Activated CD4-positive, alpha-beta T cell treated with anti-CD3 and anti-CD28 coated beads for 48 hours (primary cell): Measurements from ENCODE around the gene ADCY5.

Source experiments
- DNase-seq: peaks from one replicate; pipeline ENCODE4 v3.0.0-alpha.2; 2020

Gene ADCY5

GRCh38 chr3:123405021-123405420 is 43.9 kb downstream of the ADCY5 start:
- no peak for DNase-seq

GRCh38 chr3:123404391-123404790 is 44.5 kb downstream of the ADCY5 start:
- DNase-seq, result no peak

- DNase-seq, result no peak
Observed at GRCh38 chr3:123401836-123402530, 46.9 kb downstream of the ADCY5 start.

- DNase-seq, result no peak
Observed at GRCh38 chr3:123400169-123400568, 48.7 kb downstream of the ADCY5 start.

- DNase-seq, result no peak
Observed at GRCh38 chr3:123399653-123400052, 49.2 kb downstream of the ADCY5 start.

GRCh38 chr3:123397921-123398785 is 50.7 kb downstream of the ADCY5 start:
- DNase-seq, result no peak

GRCh38 chr3:123397050-123397590 is 51.8 kb downstream of the ADCY5 start:
- DNase-seq, result no peak

- DNase-seq, result no peak
Observed at GRCh38 chr3:123396171-123397049, 52.5 kb downstream of the ADCY5 start.

- DNase-seq, result no peak
Observed at GRCh38 chr3:123395235-123395634, 53.7 kb downstream of the ADCY5 start.

- DNase-seq, result no peak
Observed at GRCh38 chr3:123394391-123395020, 54.4 kb downstream of the ADCY5 start.

GRCh38 chr3:123392871-123393620 is 55.8 kb downstream of the ADCY5 start:
- DNase-seq, result no peak

- DNase-seq, result no peak
Observed at GRCh38 chr3:123392368-123392767, 56.5 kb downstream of the ADCY5 start.

GRCh38 chr3:123390865-123391600 is 57.9 kb downstream of the ADCY5 start:
- no peak for DNase-seq

GRCh38 chr3:123389628-123389918 is 59.3 kb downstream of the ADCY5 start:
- DNase-seq, result no peak

GRCh38 chr3:123388811-123389627 is 59.9 kb downstream of the ADCY5 start:
- DNase-seq, result no peak

GRCh38 chr3:123388042-123388441 is 60.8 kb downstream of the ADCY5 start:
- DNase-seq, result no peak

- no peak for DNase-seq
Observed at GRCh38 chr3:123387532-123387931, 61.4 kb downstream of the ADCY5 start.

GRCh38 chr3:123386477-123387040 is 62.3 kb downstream of the ADCY5 start:
- DNase-seq, result no peak

GRCh38 chr3:123385981-123386380 is 62.9 kb downstream of the ADCY5 start:
- DNase-seq, result no peak

GRCh38 chr3:123385499-123385898 is 63.4 kb downstream of the ADCY5 start:
- no peak for DNase-seq
